B cell (primary cell): ENCODE results near the gene GRIPAP1.

Experiments
- EZH2 ChIP-seq: IDR thresholded peaks from 2 replicates; pipeline ENCODE4 v1.6.1; 2012; ENCODE audit warnings: borderline replicate concordance, low read depth, mild to moderate bottlenecking, moderate library complexity, low read length; ENCODE audit not compliant: insufficient read depth, poor library complexity, severe bottlenecking
- TF ChIP-seq, protein P1 (sequence below): fragments of 200-600 bp; IDR thresholded peaks from one replicate; pipeline ENCODE4 v1.8.0; 2022; ENCODE audit warnings: antibody characterized with exemption, mild to moderate bottlenecking

DNA sequence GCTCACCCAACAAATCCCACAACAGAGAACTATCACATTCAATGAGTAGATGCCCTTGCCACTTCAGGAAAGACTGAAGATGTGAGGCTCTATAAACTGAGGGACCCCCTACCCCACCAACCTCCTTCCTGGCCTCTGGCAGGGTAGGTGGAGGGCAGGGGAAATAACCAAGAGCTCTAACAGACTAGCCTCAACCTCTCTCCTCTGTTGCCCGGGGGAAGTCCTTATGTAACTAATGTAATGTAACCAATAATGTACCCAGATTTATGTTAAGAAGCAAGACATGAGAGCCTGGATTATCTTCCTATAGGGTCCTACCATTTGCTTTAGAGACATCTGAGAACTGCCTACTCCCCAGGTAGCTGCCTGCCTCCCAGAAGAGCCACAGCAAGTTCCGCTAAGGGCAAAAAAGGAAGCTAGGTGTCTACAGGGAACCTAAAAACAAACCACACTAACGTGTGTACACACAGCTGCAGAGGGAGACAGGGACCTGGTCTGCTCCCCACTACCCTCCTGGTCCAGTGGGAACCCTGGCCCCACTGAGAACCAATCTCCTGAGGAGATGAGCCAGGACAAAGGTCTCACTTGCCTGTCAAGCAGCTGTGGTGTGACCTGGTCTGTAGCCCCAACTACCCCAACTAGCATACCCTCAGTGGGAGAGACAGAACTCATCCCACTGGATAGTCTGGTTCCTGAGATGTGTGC is 62.4 kb downstream of the GRIPAP1 start:
- TF ChIP-seq, protein P1, sequence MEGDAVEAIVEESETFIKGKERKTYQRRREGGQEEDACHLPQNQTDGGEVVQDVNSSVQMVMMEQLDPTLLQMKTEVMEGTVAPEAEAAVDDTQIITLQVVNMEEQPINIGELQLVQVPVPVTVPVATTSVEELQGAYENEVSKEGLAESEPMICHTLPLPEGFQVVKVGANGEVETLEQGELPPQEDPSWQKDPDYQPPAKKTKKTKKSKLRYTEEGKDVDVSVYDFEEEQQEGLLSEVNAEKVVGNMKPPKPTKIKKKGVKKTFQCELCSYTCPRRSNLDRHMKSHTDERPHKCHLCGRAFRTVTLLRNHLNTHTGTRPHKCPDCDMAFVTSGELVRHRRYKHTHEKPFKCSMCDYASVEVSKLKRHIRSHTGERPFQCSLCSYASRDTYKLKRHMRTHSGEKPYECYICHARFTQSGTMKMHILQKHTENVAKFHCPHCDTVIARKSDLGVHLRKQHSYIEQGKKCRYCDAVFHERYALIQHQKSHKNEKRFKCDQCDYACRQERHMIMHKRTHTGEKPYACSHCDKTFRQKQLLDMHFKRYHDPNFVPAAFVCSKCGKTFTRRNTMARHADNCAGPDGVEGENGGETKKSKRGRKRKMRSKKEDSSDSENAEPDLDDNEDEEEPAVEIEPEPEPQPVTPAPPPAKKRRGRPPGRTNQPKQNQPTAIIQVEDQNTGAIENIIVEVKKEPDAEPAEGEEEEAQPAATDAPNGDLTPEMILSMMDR: no peak
- no peak for TF ChIP-seq EZH2
